SK-N-MC (cell line): ENCODE measurements around the gene NPM1.

Experiments
- EZH2 ChIP-seq: fragments of 200-600 bp; sonication (generic); IDR thresholded peaks from one replicate; pipeline ENCODE4 v1.6.1; 2017; ENCODE audit warnings: antibody characterized with exemption
- POLR2AphosphoS5 ChIP-seq: IDR thresholded peaks from 2 replicates; pipeline ENCODE4 v1.6.1; 2012; ENCODE audit warnings: mild to moderate bottlenecking, low read depth, low read length, borderline replicate concordance

DNA sequence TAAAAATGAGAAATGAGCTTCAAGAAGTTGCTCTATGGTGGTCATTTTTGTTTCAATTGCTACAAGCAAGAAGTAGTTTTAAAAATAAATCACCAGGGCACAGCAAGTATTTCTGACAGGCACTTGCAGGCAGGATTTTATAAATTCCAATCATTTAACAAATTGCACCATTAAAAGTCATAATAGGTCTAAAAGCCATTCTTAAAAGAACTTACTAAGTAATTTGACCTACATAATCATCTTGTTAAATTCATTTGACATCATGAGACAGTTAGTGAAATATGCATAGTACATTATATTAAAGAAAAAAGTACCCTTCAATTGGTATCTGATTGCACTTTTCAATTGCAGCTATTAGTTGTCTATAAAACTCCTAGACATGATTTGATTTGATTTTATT lies 47.6 kb upstream of the NPM1 start:
- no peak for TF ChIP-seq POLR2AphosphoS5
- no peak for TF ChIP-seq EZH2
